HG02610 (cell line): Measurements from ENCODE around the gene ZNF649.

ENCODE experiments used
- ATAC-seq: cut with Tn5 transposase; IDR thresholded peaks from one replicate; pipeline ENCODE4 v1.9.1; 2021; ENCODE audit warnings: mild to moderate bottlenecking, moderate library complexity; ENCODE audit not compliant: unreplicated experiment

ZNF649 gene

GRCh38 chr19:51889934-51890333, 14.9 kb downstream of the ZNF649 start:
- no peak for ATAC-seq

DNA sequence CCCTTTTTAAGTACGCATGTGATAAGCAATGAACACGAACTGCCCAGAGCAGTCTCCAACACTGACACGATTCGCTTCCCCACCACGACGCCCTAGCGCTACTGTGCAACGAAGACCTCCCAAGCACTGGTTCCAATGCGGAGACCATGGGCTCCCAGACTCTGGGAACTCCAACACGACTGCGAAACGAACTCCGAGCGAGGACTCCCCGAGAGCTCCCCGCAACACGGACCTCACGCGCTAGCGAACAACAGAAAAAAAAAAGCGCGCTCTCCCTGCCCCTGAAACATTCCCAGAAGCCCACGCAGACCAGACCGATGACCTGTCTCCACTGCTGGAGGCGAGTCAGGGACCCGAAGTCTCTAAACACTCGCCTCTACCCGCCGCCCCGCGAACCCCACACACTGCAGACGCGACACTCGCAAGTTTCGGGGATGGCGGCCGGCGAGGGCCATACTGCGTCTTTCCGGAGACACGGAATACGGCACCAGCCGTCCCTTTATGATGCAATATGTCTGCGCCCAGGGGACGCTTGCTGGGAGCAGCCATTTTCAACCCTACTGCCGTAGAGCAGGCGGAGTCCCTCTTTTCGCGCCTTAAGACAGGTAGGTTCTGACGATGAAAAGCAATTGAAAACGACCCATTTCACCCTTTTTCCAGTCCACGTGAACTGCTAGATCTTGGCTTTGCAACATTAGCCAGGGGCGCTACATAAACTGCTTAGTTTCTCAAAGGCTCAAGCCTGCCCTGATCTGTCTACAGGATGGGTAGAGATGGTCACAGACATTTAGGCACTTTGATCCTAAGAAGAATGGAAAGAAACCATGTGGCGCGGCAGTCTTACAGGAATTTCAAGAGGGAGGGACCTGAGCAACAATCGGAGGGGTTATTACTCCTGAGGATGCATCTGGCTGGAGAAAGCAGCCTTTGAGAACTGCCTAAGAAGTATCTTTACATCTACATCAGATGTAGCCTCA, 17.0 kb downstream of the ZNF649 start, which contains the start of gene ZNF577:
Gene ZNF577, minus strand, starts transcription at position 430 of the 977 bp plus-strand sequence. CDS start 7,569 bp downstream, outside the sequence.
- no peak for ATAC-seq

GRCh38 chr19:51884713-51885112, 20.1 kb downstream of the ZNF649 start:
- ATAC-seq, result no peak

DNA sequence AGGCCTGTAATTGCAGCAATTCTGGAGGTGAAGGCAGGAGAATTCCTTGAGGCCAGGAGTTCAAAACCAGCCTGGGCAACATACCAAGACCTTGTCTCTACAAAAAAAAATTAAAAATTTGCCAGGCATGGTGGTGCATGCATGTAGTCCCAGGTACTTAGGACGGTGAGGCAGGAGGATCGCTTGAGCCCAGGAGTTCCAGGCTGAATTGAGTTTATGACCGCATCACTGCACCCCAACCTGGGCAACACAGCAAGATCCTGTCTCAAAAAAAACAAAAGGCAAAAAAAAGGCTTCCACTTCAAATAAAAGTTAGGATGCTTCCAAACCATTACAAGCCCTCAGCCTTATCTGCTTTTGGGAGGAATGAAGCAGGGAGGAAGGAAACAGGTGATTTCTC, 22.3 kb downstream of the ZNF649 start:
- ATAC-seq, result no peak

DNA sequence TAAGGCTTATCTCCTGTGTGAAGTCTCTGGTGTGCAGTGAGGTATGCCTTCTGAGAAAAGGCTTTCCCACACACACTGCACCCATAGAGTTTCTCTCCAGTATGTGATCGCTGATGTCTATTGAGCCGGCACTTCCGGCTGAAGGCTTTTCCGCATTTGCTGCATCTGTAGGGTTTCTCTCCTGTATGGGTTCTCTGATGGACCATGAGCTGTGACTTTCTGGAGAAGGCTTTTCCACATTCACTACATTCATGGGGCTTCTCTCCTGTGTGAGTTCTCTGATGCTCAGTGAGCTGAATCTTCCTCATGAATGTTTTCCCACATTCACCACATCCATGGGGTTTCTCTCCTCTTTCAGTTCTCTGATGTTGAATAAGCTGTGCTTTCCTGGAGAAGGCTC, 31.7 kb downstream of the ZNF649 start:
- ATAC-seq, result no peak

DNA sequence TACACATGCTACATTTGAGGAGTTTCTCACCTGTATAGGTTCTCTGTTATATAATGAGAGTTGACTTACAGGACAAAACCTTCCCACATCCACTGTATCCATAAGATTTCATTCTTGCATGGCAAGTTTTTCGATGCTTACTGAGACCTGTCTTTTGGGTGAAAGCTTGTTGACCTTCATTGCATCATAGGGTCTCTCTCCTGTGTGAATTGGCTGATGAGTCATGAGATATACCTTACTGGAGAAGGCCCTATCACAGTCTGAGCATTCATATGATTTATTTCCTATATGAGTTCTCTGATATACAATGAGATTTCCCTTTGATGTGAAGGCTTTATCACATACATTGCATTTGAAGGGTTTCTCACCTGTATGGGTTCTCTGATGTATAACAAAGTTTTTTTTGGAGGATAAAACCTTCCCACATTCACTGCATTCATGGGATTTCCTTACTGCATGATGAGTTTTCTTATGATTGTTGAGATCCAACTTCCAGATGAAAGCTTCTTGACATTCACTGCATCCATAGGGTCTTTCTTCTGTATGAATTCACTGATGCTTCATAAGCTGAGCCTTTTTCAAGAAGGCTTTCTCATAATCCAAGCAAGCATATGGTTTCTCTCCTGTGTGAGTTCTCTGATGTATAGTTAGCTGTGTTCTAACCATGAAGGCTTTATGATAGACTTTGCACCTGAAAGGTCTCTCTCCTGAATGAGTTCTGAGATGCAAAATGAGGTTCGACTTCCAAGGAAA, 42.8 kb downstream of the ZNF649 start:
- ATAC-seq, result no peak
